Kidney epithelial cell (primary cell): ENCODE data around the gene MAPK10. TPM values are rescaled to one million over a fixed set of nuclear protein-coding genes. Genes with fewer than 3 reads are reported as not detected.

Experiments
- DNase-seq: peaks from one replicate; pipeline ENCODE4 v3.0.0-alpha.2; 2010; ENCODE audit warnings: low read depth
- H3K27me3 ChIP-seq: 2 replicates; pipeline ENCODE4 v1.6.0; 2011; ENCODE audit warnings: low read length; ENCODE audit not compliant: control insufficient read depth, insufficient read depth
- H3K36me3 ChIP-seq: 2 replicates; pipeline ENCODE4 v1.5.1; 2011; ENCODE audit warnings: low read length; ENCODE audit not compliant: control insufficient read depth, insufficient read depth
- H3K4me3 ChIP-seq: 2 replicates; pipeline ENCODE4 v1.5.1; 2011; ENCODE audit warnings: low read depth, mild to moderate bottlenecking, control low read depth, low read length
- CTCF ChIP-seq: IDR thresholded peaks from 2 replicates; pipeline ENCODE4 v1.5.1; 2011; ENCODE audit warnings: mild to moderate bottlenecking, moderate library complexity, low read length, control low read depth, inconsistent platforms; ENCODE audit not compliant: insufficient read depth, poor library complexity, severe bottlenecking
- total RNA-seq: library from RNA; depleted of rRNA; stranded (reverse); fragments of >200 nt; gene quantifications from 2 replicates; pipeline ENCODE4 v1.2.3, GENCODE V29; 2015

Gene MAPK10
- total RNA-seq, 1 donor from 2014 or later: 2.7 TPM

GRCh38 chr4:86117705-86118302, 242.0 kb downstream of the MAPK10 start:
- DNase-seq: peak; percentile 29
- no peak for TF ChIP-seq CTCF
- Histone ChIP-seq H3K27me3 (no peaks in the 10 kb centered on the region), H3K36me3 (no peaks in the 10 kb centered on the region), H3K4me3 (no peak overlapping the region)

- no peak for DNase-seq
- Histone ChIP-seq H3K27me3 (no peaks in the 10 kb centered on the region), H3K36me3 (no peaks in the 10 kb centered on the region), H3K4me3 (no peak overlapping the region)
- no peak for TF ChIP-seq CTCF
Measured at GRCh38 chr4:86114563-86114962, 245.3 kb downstream of the MAPK10 start.

GRCh38 chr4:86108834-86109233, 251.0 kb downstream of the MAPK10 start:
- H3K4me3 ChIP-seq: no peak overlapping the region
- DNase-seq: no peak
- no peak for TF ChIP-seq CTCF
- no peaks in the 10 kb centered on the region for H3K27me3 ChIP-seq
- no peaks in the 10 kb centered on the region for H3K36me3 ChIP-seq

GRCh38 chr4:86108137-86108536, 251.7 kb downstream of the MAPK10 start:
- no peak for DNase-seq
- Histone ChIP-seq H3K36me3 (no peaks in the 10 kb centered on the region), H3K27me3 (no peaks in the 10 kb centered on the region), H3K4me3 (no peak overlapping the region)
- no peak for TF ChIP-seq CTCF

GRCh38 chr4:86107112-86107511, 252.7 kb downstream of the MAPK10 start:
- no peak overlapping the region for H3K4me3 ChIP-seq
- H3K36me3 ChIP-seq: no peaks in the 10 kb centered on the region
- TF ChIP-seq CTCF: no peak
- no peaks in the 10 kb centered on the region for H3K27me3 ChIP-seq
- DNase-seq: no peak

- H3K4me3 ChIP-seq: no peak overlapping the region
- TF ChIP-seq CTCF: no peak
- no peaks in the 10 kb centered on the region for H3K27me3 ChIP-seq
- DNase-seq: no peak
- no peaks in the 10 kb centered on the region for H3K36me3 ChIP-seq
Measured at GRCh38 chr4:86106475-86106874, 253.4 kb downstream of the MAPK10 start.
